ENCODE data around the gene EPB41L1.
A peak's percentile ranks its signal among the peaks of the same experiment; 100 is the strongest.

EPB41L1 gene

DNA sequence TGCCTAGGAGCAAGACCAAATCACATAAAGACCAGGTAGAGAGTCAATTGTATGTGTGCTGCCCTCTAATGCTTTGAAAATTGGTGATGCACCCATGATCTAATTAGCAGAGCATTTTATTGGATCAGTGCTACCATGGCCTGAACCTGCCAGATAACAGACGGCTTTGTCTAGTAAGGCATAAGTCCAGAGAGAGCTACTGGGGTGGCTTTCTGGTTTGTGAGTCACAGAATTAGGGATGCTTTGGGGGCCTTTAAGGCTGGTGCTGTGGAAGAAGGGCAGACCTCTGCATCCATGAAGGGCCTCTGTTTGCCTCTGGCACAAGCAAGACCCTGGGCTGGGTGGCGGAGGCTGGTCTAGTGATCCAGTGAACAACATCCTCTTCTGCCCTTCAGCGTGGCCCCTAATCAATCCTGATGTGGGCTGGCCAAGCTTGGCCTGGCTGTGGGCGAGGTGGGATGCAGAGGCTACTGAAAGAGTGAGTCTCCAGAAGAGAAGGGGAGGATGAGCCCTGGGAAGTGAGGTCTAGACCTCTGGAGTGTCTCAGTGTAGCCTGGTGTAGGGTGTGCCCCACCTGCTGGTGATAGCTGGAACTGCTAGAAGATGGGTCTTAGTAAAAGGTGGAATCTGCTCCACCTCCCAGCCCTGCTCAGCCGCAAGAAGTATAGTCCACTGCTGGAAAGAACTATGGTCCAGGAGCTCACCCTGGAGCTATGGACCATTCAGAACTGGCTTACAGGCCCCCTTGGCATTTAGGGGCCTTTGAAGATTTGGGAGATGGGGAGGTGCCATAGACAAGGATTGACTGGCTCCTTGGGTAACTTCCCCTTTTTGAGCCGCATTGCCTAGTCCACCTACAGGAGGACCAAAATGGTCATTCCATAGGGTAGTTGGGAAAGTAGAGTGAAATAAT lies 45.1 kb downstream of the EPB41L1 start:
- DNase-seq = peak; percentile 72 to 81

DNA sequence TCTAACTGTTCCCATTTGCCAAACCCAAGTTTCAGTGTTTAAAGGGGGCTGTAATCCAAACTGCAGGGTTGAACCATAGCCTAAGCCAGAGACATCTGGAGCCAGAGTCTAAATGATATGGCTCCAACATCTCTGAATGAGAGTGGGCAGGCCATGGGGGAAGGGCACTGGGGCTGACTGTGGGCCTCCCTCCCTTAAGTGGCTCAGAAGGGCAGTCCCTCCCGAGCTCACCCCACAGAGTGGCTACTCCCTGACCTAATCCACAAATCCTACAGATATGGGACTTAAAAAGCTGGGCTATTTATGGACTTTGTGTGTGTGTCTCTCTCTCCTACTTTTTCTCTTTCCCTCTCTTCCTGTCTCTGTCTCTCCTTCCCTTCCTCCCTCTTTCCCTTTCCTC lies 45.9 kb downstream of the EPB41L1 start:
- DNase-seq = no peak

- DNase-seq = no peak
Observed at GRCh38 chr20:36201198-36201597, 46.7 kb downstream of the EPB41L1 start.

DNA sequence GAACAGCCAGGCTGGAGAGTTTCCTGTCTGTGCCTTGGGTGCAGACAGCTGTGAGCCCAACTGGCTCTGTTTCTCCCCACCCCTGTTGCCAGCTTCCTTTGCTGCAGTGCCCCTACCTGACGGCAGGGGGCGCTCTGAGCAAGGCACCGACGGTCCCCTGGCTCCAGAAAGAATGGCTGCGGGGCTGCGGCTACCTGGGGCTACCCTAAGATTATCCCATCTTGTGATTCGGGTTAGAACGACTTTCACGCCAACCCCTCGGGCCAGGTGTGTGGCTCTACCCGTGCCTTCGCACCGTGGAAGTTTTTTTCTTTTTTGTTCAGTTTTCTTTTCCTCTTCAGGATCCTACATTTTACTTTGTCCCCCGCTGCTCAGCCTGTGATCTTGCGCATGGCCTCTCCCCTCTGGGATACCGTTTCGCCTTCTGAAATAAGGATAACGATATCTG lies 48.4 kb downstream of the EPB41L1 start:
- DNase-seq = peak; percentile 75 to 83

DNA sequence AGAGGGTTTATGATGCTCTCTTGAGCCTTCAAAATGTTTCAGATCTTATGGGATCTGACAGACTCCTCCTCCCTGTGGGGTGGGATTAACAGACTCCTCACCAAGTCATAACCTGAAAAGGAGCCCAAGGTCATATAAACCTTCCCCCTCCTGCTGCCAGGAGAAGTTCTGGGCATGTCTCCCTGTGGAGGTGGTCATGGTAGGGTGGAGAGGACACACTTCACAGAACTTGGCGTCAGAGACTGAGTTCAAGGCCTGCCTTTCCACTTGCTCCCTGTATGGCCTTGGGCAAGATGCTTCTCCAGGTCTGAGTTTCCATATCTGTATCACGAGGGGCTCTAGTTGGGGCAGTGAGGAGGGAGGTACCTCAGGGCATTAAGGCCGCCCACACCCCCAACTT lies 49.3 kb downstream of the EPB41L1 start:
- no peak for DNase-seq

DNA sequence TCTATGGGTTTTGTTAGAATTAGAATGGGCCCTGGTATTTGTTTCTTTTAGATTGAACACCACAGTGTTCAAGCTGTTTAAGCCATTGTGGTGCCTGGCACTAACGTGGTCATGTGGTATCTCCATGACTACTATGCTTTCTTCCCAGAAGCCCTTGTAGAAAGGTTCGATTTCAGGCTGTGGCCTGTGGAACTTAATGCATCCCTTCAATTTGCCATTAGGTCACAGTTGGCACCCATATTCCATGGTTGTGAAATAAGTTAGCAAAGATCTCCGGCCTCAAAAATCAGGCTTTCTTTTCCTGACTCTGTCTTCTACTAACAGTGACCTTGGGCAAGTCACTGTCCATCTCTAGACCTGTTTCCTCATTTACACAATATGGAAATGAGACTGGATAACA lies 50.5 kb downstream of the EPB41L1 start:
- DNase-seq = no peak

- DNase-seq = no peak
Observed at GRCh38 chr20:36206068-36206467, 51.5 kb downstream of the EPB41L1 start.

GRCh38 chr20:36206641-36207040 lies 52.1 kb downstream of the EPB41L1 start:
- DNase-seq = no peak

DNA sequence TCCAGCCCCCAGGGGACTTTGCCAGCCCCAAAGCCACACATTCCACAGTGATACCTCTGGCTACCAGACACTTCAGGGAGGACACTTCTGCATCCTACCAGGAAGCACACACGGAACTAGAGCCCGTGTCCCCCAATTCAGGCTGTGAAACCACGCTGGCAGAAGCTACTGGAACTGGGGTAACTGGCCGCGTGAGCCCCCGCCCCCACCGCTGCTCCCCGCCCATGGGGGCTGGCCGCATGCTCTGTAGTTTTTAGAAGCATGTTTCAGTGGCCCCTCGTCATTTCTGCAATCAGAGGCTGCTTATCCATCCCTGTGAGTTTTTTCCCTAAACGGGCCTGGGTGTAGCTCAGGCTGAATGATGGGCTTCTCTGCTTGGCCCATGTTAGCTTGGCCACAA lies 53.1 kb downstream of the EPB41L1 start:
- DNase-seq = no peak

DNA sequence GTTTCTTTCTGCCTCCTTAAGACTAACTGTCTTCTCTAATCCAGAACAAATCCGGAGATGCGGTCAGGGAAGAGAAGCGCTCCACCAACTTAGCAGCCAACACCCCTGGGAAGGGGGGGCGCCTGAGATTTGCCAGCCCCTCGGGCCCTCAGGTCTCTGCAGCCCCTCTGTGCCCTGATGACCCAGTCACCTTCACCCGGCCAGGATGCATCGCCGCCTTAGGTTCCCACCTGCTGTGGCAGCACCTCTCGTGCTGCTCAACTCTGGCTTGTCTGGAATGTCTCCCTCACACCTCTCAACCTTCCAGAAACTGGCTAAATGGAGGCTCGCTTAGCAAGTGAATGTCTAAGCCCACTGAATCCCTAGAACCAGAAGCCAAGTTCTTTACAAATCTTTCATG lies 53.7 kb downstream of the EPB41L1 start:
- DNase-seq = no peak

DNA sequence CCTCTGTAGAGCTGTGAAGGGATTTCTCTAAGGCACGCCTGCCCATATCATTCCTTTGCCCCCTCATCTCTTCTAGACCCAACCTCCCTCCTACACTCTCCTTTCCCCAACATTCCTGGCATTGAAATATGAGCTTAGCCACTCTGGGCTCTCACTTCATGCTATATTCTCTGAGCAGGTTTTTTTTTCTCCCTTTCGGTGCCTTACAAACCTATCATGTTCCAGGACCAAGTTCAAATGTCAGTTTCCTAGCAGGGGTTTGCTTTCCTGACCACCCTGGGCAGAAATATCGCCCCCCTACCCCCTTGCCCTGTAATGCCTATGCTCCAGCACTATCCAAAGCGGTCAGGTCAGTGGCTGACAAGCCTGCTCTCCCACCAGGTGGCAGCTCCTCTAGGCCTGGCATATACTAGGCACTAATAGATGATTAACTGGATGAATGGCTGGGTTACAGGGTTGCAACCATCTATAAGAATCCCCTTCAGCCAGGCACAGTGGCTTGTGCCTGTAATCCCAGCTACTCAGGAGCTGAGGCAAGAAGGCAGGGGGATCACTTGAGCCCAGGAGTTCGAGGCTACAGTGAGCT lies 56.0 kb downstream of the EPB41L1 start:
- no peak for DNase-seq

DNA sequence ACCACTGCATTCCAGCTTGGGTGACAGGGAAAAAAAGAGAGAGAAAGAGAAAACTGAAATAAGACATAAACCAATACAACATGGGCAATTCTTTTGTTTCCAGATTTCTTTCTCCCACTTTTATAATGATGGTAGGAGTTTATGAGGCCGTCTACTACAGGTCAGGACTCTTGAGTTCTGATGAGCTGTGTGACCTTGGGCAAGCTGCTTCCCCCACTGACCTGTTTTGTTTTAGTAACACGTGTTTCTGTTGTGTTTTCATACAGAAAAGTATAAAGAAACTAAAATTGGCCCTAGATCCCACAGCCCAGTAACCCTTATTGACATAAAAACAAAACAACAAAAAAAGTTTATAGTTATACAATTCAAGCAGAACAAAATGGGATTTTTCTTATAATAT lies 58.8 kb downstream of the EPB41L1 start:
- no peak for DNase-seq

- no peak for DNase-seq
Observed at GRCh38 chr20:36214684-36215256, 60.2 kb downstream of the EPB41L1 start.

DNA sequence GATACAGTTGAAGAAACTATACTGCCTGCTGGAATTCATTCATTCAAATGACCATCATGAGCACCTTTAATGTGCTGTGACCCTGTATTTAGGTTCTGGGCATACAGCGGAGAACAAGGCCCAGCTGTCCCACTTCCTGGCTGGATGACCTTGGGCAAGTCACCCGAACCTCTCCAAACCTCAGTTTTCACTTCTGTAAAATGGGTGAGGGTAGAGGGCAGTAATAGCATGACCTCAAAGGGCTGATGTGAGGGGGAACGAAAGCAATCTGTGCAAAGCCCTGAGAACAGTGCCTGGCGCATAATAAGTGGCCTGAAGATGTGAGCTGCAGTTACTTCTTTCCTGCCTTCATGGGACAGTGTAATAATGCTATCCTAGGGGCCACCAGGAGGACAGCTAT lies 61.2 kb downstream of the EPB41L1 start:
- DNase-seq = no peak

GRCh38 chr20:36216314-36217025 lies 61.9 kb downstream of the EPB41L1 start:
- no peak for DNase-seq

- DNase-seq = no peak
Observed at GRCh38 chr20:36217226-36217625, 62.7 kb downstream of the EPB41L1 start.

- DNase-seq = no peak
Observed at GRCh38 chr20:36218380-36219064, 64.0 kb downstream of the EPB41L1 start.

- DNase-seq = no peak
Observed at GRCh38 chr20:36219671-36220220, 65.2 kb downstream of the EPB41L1 start.

- no peak for DNase-seq
Observed at GRCh38 chr20:36225666-36226065, 71.1 kb downstream of the EPB41L1 start.

GRCh38 chr20:36228770-36229169 lies 74.2 kb downstream of the EPB41L1 start:
- DNase-seq = no peak

- no peak for DNase-seq
Observed at GRCh38 chr20:36230019-36230418, 75.5 kb downstream of the EPB41L1 start.

GRCh38 chr20:36231331-36231730 lies 76.8 kb downstream of the EPB41L1 start:
- no peak for DNase-seq
